GM19455 (cell line): Measurements from ENCODE around the gene NXNL1.

Experiments
- ATAC-seq: cut with Tn5 transposase; IDR thresholded peaks from one replicate; pipeline ENCODE4 v1.9.1; 2021; ENCODE audit not compliant: unreplicated experiment

The NXNL1 gene

GRCh38 chr19:17456127-17456526 lies 4.6 kb downstream of the NXNL1 start:
- ATAC-seq, result no peak

DNA sequence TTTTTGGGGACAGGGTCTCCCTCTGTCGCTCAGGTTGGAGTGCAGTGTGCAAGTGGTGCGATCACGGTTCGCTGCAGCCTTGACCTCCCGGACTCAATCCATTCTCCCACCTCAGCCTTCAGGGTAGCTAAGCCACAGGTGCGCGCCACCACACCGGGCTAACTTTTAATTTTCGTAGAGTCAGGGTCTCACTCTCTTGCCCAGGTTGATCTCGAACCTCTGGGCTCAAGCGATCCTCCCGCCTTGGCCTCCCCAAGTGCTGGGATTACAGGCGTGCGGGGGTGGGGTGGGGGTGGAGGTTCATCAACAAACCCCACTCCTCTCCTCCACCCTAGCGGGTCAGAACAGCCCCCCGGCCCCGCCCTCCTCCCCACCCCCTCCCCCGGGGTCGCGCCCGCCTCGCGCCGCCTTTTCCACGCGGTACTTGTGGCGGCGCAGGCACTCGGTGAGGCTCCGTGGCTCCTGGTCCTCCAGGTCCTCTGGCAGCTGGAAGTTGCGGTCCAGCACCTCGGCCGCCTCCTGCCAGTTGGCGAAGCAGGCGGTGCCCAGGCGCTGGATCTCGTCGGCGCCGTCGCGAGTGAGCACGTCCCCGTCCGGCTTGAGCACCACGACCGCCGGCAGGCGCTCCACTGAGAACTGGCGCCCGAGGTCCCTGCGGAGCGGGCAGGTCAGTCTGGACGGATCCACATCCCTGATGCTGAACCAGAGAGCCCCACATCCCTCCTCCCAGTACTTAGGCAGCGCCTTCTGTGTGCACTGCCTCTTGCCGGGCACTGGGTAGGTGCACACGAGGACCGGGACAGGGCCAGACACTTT lies 5.2 kb downstream of the NXNL1 start:
- ATAC-seq, result no peak

DNA sequence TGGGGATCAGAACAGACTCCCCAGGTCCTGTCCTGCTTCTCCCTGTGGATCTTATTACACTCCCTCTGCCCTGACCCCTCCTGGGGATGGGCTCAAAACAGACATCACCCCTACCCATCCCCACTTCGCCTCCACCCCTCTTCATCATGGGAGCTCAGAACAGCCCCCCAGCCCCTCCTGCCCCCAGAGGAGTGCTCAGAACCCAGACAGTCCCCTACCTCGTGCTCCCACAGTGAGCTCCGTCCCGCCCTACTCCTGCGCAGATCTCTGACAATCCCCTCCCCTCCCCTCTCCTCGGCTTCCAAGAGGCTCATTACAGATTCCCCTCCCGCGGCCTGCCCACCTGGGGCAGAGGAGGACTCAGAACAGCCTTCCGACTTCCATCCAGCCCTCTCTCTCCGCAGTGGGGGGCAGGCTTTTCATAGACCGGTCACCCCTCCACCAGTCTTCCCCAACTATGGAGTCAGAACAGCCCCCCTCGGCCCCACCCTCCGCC lies 6.1 kb downstream of the NXNL1 start:
- ATAC-seq, result no peak

- no peak for ATAC-seq
These were observed 8.9 kb downstream of the NXNL1 start for GRCh38 chr19:17451820-17452219.

- no peak for ATAC-seq
These were observed 10.3 kb downstream of the NXNL1 start for GRCh38 chr19:17450264-17451075.

- ATAC-seq, result no peak
These were observed 12.4 kb downstream of the NXNL1 start, which contains the start of gene TMEM221 for GRCh38 chr19:17448131-17448967. TSS of gene TMEM221 (minus strand) at chr19:17448668. CDS start at chr19:17448462, 206 bp downstream.

- ATAC-seq, result no peak
These were observed 13.0 kb downstream of the NXNL1 start for GRCh38 chr19:17447704-17448130.

GRCh38 chr19:17445526-17446165 lies 15.1 kb downstream of the NXNL1 start:
- ATAC-seq, result no peak

DNA sequence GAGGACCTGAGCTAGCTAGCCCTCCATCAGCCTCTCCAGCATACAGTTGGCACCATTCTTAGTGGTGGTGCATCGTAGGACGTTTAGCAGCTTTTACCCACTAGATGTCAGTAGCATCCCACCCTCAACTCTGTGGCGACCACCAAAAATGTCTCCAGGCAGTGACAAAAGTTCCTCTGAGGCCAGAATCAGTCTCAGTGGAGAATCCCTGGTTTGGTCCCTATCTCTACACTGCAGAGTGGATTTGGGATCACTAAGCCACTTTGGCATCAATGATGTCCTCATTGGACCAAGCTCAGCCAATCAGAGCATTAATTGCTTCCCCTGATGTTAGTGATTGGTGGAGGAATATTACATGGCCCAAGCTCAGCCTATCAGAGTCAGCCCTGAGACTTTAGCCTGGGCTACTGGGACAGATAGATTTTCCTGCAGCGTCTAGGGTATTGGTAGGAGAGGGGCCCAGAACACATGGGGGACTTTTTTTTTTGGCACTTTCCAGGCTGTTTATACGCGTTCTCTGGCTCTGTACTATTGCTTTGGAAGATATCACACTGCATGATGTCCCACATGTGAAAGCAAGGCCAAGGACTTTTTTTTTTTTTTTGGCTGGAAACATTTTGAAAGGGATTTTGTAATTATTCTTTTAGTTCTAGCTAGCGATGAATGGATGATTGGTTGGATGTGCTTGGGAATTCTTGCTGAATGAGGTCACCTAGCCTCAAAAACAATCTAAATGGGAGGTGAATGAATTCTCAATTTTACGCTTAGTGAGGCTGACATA lies 19.3 kb downstream of the NXNL1 start:
- ATAC-seq, result no peak

GRCh38 chr19:17436874-17437267 lies 23.9 kb downstream of the NXNL1 start:
- no peak for ATAC-seq

GRCh38 chr19:17436094-17436873 lies 24.4 kb downstream of the NXNL1 start:
- ATAC-seq, result no peak

DNA sequence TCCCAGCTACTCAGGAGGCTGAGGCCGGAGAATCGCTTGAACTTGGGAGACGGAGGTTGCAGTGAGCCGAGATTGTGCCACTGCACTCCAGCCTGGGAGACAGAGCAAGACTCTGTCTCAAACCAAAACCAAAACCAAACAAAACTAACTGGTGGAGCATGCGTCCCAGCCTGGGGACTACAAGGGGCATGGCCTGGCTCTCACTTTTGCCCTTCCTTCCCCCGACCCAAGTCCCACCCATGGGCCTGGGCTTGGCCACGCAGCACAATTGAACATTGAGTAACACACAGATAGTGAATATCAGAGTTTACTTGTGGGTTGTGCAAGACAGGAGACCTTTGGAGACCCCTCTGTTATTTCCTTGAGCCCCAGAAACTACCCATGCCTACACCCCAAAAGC lies 25.5 kb downstream of the NXNL1 start:
- ATAC-seq, result no peak

DNA sequence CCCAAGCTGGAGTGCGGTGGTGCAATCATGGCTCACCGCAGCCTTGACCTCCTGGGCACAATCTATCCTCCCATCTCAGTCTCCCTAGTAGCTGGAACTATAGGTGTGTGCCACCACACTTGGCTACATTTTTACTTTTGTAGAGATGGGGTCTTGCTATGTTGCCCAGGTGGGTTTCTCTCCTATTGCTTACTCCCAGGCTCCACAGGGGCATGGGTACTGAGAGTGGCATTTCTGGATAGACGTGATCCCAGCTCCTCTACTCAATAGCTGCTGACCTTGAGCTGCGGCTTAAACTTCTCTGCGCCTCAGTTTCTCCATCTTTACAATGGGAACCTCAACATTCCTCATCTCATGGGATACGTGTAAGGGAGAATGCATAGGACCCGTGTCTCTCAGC lies 29.3 kb downstream of the NXNL1 start:
- ATAC-seq, result no peak

DNA sequence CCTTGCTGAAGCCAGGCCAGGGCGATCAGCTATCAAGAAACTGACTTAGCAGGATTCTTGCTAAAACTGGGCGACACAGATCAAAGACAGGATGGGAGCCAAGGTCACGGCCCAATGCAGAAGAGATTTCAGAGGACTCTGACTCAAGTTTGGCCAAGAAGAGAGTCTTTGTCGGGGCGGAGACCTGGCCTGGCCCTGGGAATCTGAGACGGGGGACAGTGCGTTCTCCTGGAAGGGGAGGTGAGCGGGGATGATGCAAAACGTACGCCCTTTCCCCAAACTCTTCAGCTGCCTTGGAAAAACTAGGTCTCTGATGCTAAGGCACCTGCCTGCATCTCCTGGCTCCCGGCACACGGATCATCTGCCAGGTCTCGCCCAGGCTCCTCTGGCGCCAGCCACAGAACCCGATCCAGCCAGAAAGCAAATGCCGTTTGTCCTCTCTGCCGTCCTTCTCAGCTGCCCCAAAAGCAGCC lies 31.0 kb downstream of the NXNL1 start:
- no peak for ATAC-seq

DNA sequence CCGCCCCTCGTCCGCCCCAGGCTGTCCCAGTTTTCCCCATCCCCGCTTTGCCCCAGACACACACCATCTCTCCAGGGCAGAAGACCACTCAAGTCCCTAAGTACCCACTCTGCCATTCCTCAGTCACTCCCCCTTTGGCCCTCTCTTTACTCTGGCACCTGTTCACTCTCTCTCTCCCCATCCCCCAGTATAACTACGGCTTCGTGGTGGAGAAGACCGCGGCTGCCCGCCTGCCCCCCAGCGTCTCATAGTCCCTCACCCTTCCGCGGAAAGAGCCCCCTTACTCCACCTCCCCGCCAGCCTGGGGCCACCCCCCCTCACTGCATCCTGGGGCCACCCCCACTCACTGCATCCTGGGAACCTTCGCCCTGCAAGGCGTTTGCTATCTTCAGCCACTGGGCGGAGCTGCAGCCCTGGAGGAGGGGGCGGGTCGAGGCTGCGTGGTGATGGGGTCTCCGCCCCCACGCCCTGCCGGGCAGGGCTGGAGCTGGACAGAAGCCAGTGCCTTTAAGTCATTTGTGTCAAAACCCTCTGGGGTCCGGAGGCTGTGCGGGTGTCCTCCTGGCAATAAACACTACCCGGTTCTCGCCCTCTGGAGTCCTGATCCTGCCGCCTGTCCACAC lies 35.9 kb downstream of the NXNL1 start:
- ATAC-seq, result no peak

GRCh38 chr19:17423429-17424208 lies 37.1 kb downstream of the NXNL1 start:
- no peak for ATAC-seq

GRCh38 chr19:17421942-17422341 lies 38.8 kb downstream of the NXNL1 start:
- no peak for ATAC-seq
